Endodermal cell (in vitro differentiated cells): ENCODE results near the gene GMPR. TPM values are rescaled to one million over a fixed set of nuclear protein-coding genes. Genes with fewer than 3 reads are reported as not detected.

Experiments used
- DNase-seq: peaks from one replicate; pipeline ENCODE4 v3.0.0-alpha.2; 2017
- H3K27ac ChIP-seq: 2 replicates; pipeline ENCODE4 v1.5.1; 2013; ENCODE audit warnings: mild to moderate bottlenecking, low read depth, low read length, moderate library complexity
- H3K27me3 ChIP-seq: 2 replicates; pipeline ENCODE4 v1.6.1; 2013; ENCODE audit warnings: mild to moderate bottlenecking, low read length, moderate library complexity; ENCODE audit not compliant: insufficient read depth, control insufficient read depth, poor library complexity, severe bottlenecking
- H3K36me3 ChIP-seq: 2 replicates; pipeline ENCODE4 v1.7.0; 2013; ENCODE audit warnings: mild to moderate bottlenecking, low read length, moderate library complexity; ENCODE audit not compliant: control insufficient read depth, insufficient read depth
- H3K4me1 ChIP-seq: one replicate; pipeline ENCODE4 v1.7.0; 2013; ENCODE audit warnings: low read length; ENCODE audit not compliant: control insufficient read depth, insufficient read depth
- H3K4me3 ChIP-seq: 2 replicates; pipeline ENCODE4 v1.5.1; 2013; ENCODE audit warnings: mild to moderate bottlenecking, low read length, moderate library complexity
- H3K9ac ChIP-seq: 2 replicates; pipeline ENCODE4 v1.6.1; 2013; ENCODE audit warnings: mild to moderate bottlenecking, low read length, moderate library complexity; ENCODE audit not compliant: poor library complexity, severe bottlenecking; ENCODE audit errors: extremely low read depth
- H3K9me3 ChIP-seq: 2 replicates; pipeline ENCODE4 v1.6.1; 2013; ENCODE audit warnings: mild to moderate bottlenecking, low read length, moderate library complexity; ENCODE audit not compliant: control insufficient read depth
- H3K27ac Mint-ChIP-seq: 2 replicates; pipeline ENCODE4 v1.8.0; 2020; ENCODE audit warnings: mixed read lengths
- H3K27me3 Mint-ChIP-seq: 2 replicates; pipeline ENCODE4 v1.8.0; 2021; ENCODE audit warnings: mild to moderate bottlenecking, mixed read lengths; ENCODE audit not compliant: insufficient read depth
- H3K36me3 Mint-ChIP-seq: 2 replicates; pipeline ENCODE4 v1.8.0; 2020; ENCODE audit warnings: low read depth, mixed read lengths
- H3K4me1 Mint-ChIP-seq: 2 replicates; pipeline ENCODE4 v1.8.0; 2020; ENCODE audit warnings: mixed read lengths
- H3K4me3 Mint-ChIP-seq: 2 replicates; pipeline ENCODE4 v1.8.0; 2020; ENCODE audit warnings: mild to moderate bottlenecking, moderate library complexity, mixed read lengths
- H3K9me3 Mint-ChIP-seq: 2 replicates; pipeline ENCODE4 v1.8.0; 2020; ENCODE audit warnings: mild to moderate bottlenecking, mixed read lengths
- CTCF ChIP-seq: fragments of 200-600 bp; sonication (generic); conservative IDR thresholded peaks from 2 replicates; pipeline ENCODE4 v1.5.0; 2021; ENCODE audit warnings: antibody characterized with exemption, mild to moderate bottlenecking
- WGBS, 2 experiments: methylation state at CpG; one replicate each; pipeline versions ENCODE4 v1.1.5 to v1.1.7; 2013; ENCODE audit warnings: missing lambda C conversion rate in 2 of 2, mixed read lengths in 1 of 2; ENCODE audit not compliant: insufficient coverage in 1 of 2, insufficient read length in 1 of 2; 5-methylcytosine and 5-hydroxymethylcytosine counted together
- total RNA-seq, 2 donors: library from RNA; stranded (reverse); fragmentation: NEBNext Ultra II Directional in 1 of 2; extraction: Animal tissue kit (Norgen Biotek cat#: 25700) in 1 of 2; gene quantifications; 2 replicates in 1 of 2; 3 replicates in 1 of 2; pipeline ENCODE4 v1.2.1, GENCODE V29; 2021

The GMPR gene
- total RNA-seq, 2 donors from 2014 or later, result 4.9 to 20.7 TPM

- Histone ChIP-seq H3K27me3 (no peaks in the 10 kb centered on the region), H3K9me3 (no peaks in the 10 kb centered on the region), H3K27ac (no peak overlapping the region), H3K4me3 (no peak overlapping the region), H3K9ac (no peak overlapping the region), H3K36me3 (no peaks in the 10 kb centered on the region), H3K4me1 (peaks cover 2% of the 10 kb centered on the region)
- Mint-ChIP-seq H3K4me1 (no peaks in the 10 kb centered on the region), H3K9me3 (peaks cover 3% of the 10 kb centered on the region), H3K4me3 (no peak overlapping the region), H3K36me3 (no peaks in the 10 kb centered on the region), H3K27me3 (no peaks in the 10 kb centered on the region), H3K27ac (no peak overlapping the region)
- DNase-seq, result peak; percentile 49
- no peak for TF ChIP-seq CTCF
- 91 to 95% methylated on average over 7 to 13 of the region's 13 CpGs for WGBS, 2 experiments
Measured at GRCh38 chr6:16337295-16337975, 99.0 kb downstream of the GMPR start.

- Histone ChIP-seq H3K27ac (no peak overlapping the region), H3K27me3 (no peaks in the 10 kb centered on the region), H3K4me1 (no peaks in the 10 kb centered on the region), H3K9ac (no peak overlapping the region), H3K9me3 (no peaks in the 10 kb centered on the region), H3K4me3 (no peak overlapping the region), H3K36me3 (no peaks in the 10 kb centered on the region)
- H3K9me3 Mint-ChIP-seq, result peaks cover 3% of the 10 kb centered on the region
- no peaks in the 10 kb centered on the region for H3K4me1 Mint-ChIP-seq
- H3K36me3 Mint-ChIP-seq, result no peaks in the 10 kb centered on the region
- peak; percentile 73 for TF ChIP-seq CTCF
- no peak overlapping the region for H3K4me3 Mint-ChIP-seq
- H3K27ac Mint-ChIP-seq, result no peak overlapping the region
- H3K27me3 Mint-ChIP-seq, result no peaks in the 10 kb centered on the region
- peak; percentile 67 for DNase-seq
- 69 to 75% methylated on average over 5 to 10 of the region's 10 CpGs for WGBS, 2 experiments
Measured at GRCh38 chr6:16338577-16339264, 100.3 kb downstream of the GMPR start.

- 78 to 100% methylated on average over 1 to 3 of the region's 3 CpGs for WGBS, 2 experiments
- Mint-ChIP-seq H3K36me3 (no peaks in the 10 kb centered on the region), H3K27me3 (no peaks in the 10 kb centered on the region), H3K4me3 (no peak overlapping the region), H3K9me3 (peaks cover 3% of the 10 kb centered on the region), H3K27ac (peak overlapping the region; percentile 41), H3K4me1 (no peaks in the 10 kb centered on the region)
- no peaks in the 10 kb centered on the region for H3K36me3 ChIP-seq
- DNase-seq, result no peak
- H3K4me1 ChIP-seq, result no peaks in the 10 kb centered on the region
- no peaks in the 10 kb centered on the region for H3K9me3 ChIP-seq
- TF ChIP-seq CTCF, result no peak
- no peaks in the 10 kb centered on the region for H3K27me3 ChIP-seq
- H3K27ac ChIP-seq, result no peak overlapping the region
- H3K4me3 ChIP-seq, result no peak overlapping the region
- H3K9ac ChIP-seq, result no peak overlapping the region
Measured at GRCh38 chr6:16339265-16339587, 100.8 kb downstream of the GMPR start.
